DOHH2 (cell line): ENCODE measurements around the gene F12.

Source experiments
- H3F3A ChIP-seq: fragments of 200-600 bp; sonication (generic), shearing (Covaris generic); 2 replicates; pipeline ENCODE4 v1.6.0; 2016; ENCODE audit warnings: antibody characterized with exemption, mild to moderate bottlenecking; ENCODE audit not compliant: control insufficient read depth, insufficient read depth
- H3K27ac ChIP-seq: fragments of 200-600 bp; sonication (generic); 2 replicates; pipeline ENCODE4 v1.5.1; 2014; ENCODE audit warnings: low read depth, mild to moderate bottlenecking, low read length, moderate library complexity
- H3K27me3 ChIP-seq: fragments of 200-600 bp; sonication (generic); 2 replicates; pipeline ENCODE4 v1.6.1; 2014; ENCODE audit warnings: mild to moderate bottlenecking, low read length, mixed read lengths; ENCODE audit not compliant: control insufficient read depth
- H3K36me3 ChIP-seq: fragments of 200-600 bp; sonication (generic); 2 replicates; pipeline ENCODE4 v1.6.1; 2014; ENCODE audit warnings: mild to moderate bottlenecking, low read length, moderate library complexity, mixed read lengths; ENCODE audit not compliant: control insufficient read depth
- H3K4me1 ChIP-seq: fragments of 200-600 bp; sonication (generic); 2 replicates; pipeline ENCODE4 v1.6.1; 2014; ENCODE audit warnings: mild to moderate bottlenecking, low read length, mixed read lengths; ENCODE audit not compliant: control insufficient read depth
- H3K4me2 ChIP-seq: fragments of 200-600 bp; sonication (generic); 2 replicates; pipeline ENCODE4 v1.6.0; 2014; ENCODE audit warnings: mild to moderate bottlenecking, low read length, moderate library complexity
- H3K4me3 ChIP-seq: fragments of 200-600 bp; sonication (generic); 2 replicates; pipeline ENCODE4 v1.5.1; 2014; ENCODE audit warnings: mild to moderate bottlenecking, low read length, mixed read lengths
- H3K79me2 ChIP-seq: fragments of 200-600 bp; sonication (generic); 2 replicates; pipeline ENCODE4 v1.6.1; 2014; ENCODE audit warnings: mild to moderate bottlenecking, low read length, mixed read lengths; ENCODE audit not compliant: control insufficient read depth
- H3K9me2 ChIP-seq: fragments of 200-600 bp; sonication (generic); replicated peaks from 2 replicates; pipeline ENCODE4 v1.6.1; 2014; ENCODE audit warnings: mild to moderate bottlenecking, low read length, mixed read lengths; ENCODE audit not compliant: control insufficient read depth
- H3K9me3 ChIP-seq: fragments of 200-600 bp; sonication (generic); 2 replicates; pipeline ENCODE4 v1.6.1; 2014; ENCODE audit warnings: antibody characterized with exemption, low read length, mixed read lengths; ENCODE audit not compliant: control insufficient read depth, insufficient read depth
- H4K20me1 ChIP-seq: fragments of 200-600 bp; sonication (generic); 2 replicates; pipeline ENCODE4 v1.6.0; 2014; ENCODE audit warnings: low read depth, mild to moderate bottlenecking, antibody characterized with exemption, low read length, moderate library complexity; ENCODE audit not compliant: control insufficient read depth, insufficient read depth
- EZH2phosphoT487 ChIP-seq: fragments of 200-600 bp; sonication (generic); IDR thresholded peaks from 2 replicates; pipeline ENCODE4 v1.6.1; 2017; ENCODE audit warnings: borderline replicate concordance, mild to moderate bottlenecking, antibody characterized with exemption, low read length, moderate library complexity, mixed read lengths
- TF ChIP-seq, protein P1 (sequence below): fragments of 200-600 bp; sonication (generic); IDR thresholded peaks from one replicate; pipeline ENCODE4 v1.5.1; 2014; ENCODE audit warnings: antibody characterized with exemption, mild to moderate bottlenecking, low read depth, low read length; ENCODE audit not compliant: poor library complexity, severe bottlenecking

Gene F12

DNA sequence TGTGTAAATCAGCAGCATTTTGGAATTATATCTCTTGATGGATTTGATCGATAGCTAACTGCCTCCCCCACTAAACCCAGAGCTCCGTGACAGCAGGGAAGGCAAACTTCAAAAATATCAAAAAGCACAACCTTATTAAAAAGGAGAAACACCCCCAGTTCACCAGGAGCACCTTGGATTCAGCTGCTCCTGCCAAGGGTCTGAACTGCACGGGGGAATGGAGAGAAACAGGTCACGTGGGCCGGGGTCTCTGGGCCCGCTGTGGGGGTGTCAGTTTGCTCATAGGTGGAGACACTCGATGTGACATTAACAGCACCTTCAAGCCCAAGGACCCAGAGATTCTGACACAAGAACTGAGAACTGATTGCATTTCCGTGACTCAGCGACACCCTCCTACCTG lies 26.2 kb downstream of the F12 start:
- H3K9me3 ChIP-seq = no peaks in the 10 kb centered on the region
- no peaks in the 10 kb centered on the region for H3K79me2 ChIP-seq
- no peaks in the 10 kb centered on the region for H3F3A ChIP-seq
- no peaks in the 10 kb centered on the region for H4K20me1 ChIP-seq
- H3K9me2 ChIP-seq = no peaks in the 10 kb centered on the region
- TF ChIP-seq EZH2phosphoT487 = no peak
- TF ChIP-seq, protein P1, sequence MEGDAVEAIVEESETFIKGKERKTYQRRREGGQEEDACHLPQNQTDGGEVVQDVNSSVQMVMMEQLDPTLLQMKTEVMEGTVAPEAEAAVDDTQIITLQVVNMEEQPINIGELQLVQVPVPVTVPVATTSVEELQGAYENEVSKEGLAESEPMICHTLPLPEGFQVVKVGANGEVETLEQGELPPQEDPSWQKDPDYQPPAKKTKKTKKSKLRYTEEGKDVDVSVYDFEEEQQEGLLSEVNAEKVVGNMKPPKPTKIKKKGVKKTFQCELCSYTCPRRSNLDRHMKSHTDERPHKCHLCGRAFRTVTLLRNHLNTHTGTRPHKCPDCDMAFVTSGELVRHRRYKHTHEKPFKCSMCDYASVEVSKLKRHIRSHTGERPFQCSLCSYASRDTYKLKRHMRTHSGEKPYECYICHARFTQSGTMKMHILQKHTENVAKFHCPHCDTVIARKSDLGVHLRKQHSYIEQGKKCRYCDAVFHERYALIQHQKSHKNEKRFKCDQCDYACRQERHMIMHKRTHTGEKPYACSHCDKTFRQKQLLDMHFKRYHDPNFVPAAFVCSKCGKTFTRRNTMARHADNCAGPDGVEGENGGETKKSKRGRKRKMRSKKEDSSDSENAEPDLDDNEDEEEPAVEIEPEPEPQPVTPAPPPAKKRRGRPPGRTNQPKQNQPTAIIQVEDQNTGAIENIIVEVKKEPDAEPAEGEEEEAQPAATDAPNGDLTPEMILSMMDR = no peak
- H3K27ac ChIP-seq = no peak overlapping the region
- H3K4me1 ChIP-seq = peaks cover 20% of the 10 kb centered on the region
- H3K27me3 ChIP-seq = peaks cover 21% of the 10 kb centered on the region; the same call in 1 of the 2 replicates
- H3K4me3 ChIP-seq = no peak overlapping the region
- no peak overlapping the region for H3K4me2 ChIP-seq
- H3K36me3 ChIP-seq = no peaks in the 10 kb centered on the region

DNA sequence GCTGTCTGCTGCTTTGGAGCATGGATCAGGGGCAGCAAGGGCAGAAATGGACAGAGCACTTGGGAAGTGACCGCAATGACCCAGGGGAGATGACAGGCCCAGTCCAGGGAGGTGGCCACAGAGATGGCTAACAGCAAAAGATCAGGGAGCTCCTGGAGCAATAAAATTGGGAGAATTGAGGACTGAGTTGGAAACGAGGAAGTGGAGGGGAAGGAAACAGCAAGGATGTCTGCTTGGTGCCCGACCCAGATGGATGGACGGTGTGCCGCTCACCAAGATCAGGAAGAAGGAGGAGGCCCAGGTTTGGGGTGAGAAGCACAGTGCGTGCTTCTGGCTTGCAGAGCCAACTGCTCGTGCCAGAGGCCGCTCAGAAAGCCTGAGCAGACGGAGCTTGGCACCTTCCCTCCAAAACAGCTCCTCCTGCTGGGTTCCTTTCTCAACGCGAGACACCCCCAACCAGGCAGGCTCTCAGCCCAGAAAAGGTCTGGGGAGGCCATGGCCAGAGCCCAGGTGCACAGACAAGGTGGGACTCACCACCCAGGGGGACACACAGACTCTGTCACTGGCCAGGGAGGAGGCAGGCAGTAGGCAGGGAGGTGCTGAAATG lies 26.8 kb downstream of the F12 start:
- Histone ChIP-seq H3K4me2 (no peak overlapping the region), H3K4me1 (peaks cover 13% of the 10 kb centered on the region), H3K27me3 (peaks cover 21% of the 10 kb centered on the region; the same call in 1 of the 2 replicates), H3F3A (no peaks in the 10 kb centered on the region), H3K9me2 (no peaks in the 10 kb centered on the region), H3K4me3 (no peak overlapping the region), H3K27ac (no peak overlapping the region), H3K79me2 (no peaks in the 10 kb centered on the region), H4K20me1 (no peaks in the 10 kb centered on the region), H3K36me3 (no peaks in the 10 kb centered on the region), H3K9me3 (no peaks in the 10 kb centered on the region)
- TF ChIP-seq, protein P1 = peak; percentile 37
- no peak for TF ChIP-seq EZH2phosphoT487

DNA sequence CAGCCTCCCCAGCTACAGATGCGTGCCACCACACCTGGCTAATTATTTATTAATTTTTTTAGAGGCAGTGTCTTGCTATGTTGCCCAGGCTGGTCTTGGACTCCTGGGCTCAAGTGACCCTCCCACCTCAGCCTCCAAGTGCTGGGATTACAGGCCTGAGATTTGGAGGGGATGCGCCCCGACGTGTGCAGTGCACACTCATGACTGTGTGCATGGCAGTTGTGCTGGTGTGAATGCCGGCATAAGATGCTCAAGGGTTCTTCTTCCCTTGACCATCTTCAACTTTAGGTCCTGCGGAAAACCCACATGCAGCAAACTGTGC lies 28.6 kb downstream of the F12 start:
- no peaks in the 10 kb centered on the region for H3F3A ChIP-seq
- H3K27me3 ChIP-seq = peaks cover 21% of the 10 kb centered on the region; the same call in 1 of the 2 replicates
- H3K4me2 ChIP-seq = no peak overlapping the region
- H4K20me1 ChIP-seq = no peaks in the 10 kb centered on the region
- H3K27ac ChIP-seq = no peak overlapping the region
- H3K79me2 ChIP-seq = no peaks in the 10 kb centered on the region
- no peaks in the 10 kb centered on the region for H3K9me3 ChIP-seq
- H3K4me1 ChIP-seq = no peaks in the 10 kb centered on the region
- H3K4me3 ChIP-seq = no peak overlapping the region
- no peaks in the 10 kb centered on the region for H3K36me3 ChIP-seq
- H3K9me2 ChIP-seq = no peaks in the 10 kb centered on the region
- no peak for TF ChIP-seq EZH2phosphoT487
- TF ChIP-seq, protein P1 = no peak
